Stimulated activated CD8-positive, alpha-beta memory T cell treated with anti-CD3 and anti-CD28 coated beads, Interleukin-7, amount 100 ng/mL, for 24 hours (primary cell): ENCODE measurements around the gene IPO13.
A peak's percentile ranks its signal among the peaks of the same experiment; 100 is the strongest.

Experiments used
- DNase-seq: peaks from one replicate; pipeline ENCODE4 v3.0.0-alpha.2; 2020; ENCODE audit warnings: low read depth

IPO13 gene

GRCh38 chr1:43973981-43974442, 27.3 kb downstream of the IPO13 start:
- no peak for DNase-seq

- DNase-seq: peak; percentile 95
Observed at GRCh38 chr1:43974443-43975248, 27.9 kb downstream of the IPO13 start, which contains the start of gene ATP6V0B. Gene ATP6V0B (plus strand): TSS chr1:43974960. CDS start chr1:43975041, 81 bp downstream.

DNA sequence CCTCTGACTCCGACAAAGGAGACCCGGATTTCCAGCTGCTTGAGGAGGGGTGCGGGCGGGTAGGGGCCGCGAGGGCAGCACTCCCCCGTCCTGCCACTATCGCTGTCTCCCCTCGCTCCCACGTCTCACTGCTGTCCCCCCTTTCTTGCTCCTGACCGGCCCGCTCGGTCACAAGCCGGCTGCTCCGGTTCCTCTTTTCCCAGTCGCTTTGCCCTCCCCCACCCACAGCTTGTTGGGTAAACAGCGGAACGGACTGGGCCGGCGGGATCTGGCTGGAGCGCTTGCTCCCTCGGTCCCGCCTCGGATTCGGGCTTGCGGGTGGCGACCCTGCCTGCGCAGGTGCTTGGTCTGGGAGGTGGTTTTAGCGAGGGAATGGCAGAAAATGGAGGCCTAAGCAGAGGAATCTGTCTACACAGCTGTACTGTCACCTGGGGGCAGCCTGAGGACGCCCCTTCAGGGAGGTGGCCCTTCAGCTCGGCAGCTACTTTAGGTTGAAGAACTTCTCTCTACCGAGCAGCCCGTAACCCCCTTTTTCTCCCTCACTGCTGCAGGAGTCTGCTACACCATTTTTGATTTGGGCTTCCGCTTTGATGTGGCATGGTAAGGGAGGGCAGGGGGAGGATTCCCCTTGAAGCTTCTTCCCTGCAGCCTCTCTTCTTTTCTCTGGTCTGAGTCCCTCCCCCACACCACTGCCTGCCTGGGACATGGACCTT, 28.7 kb downstream of the IPO13 start:
- no peak for DNase-seq

GRCh38 chr1:43976045-43976444, 29.3 kb downstream of the IPO13 start:
- no peak for DNase-seq

DNA sequence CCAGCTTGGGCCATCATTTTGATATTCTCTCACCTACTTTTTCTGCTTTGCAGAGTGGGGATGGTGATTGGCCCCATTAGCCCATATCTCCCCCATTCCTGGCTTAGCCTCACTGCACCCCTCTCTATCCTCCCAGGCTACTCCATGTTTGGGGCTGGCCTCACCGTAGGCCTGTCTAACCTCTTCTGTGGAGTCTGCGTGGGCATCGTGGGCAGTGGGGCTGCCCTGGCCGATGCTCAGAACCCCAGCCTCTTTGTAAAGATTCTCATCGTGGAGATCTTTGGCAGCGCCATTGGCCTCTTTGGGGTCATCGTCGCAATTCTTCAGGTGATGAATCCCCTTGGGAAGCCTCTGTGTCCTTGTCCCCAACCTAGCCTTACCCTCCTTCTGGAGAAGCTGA, 30.1 kb downstream of the IPO13 start:
- DNase-seq: no peak

- no peak for DNase-seq
Observed at GRCh38 chr1:43977376-43978263, 30.9 kb downstream of the IPO13 start.

GRCh38 chr1:43978264-43978550, 31.5 kb downstream of the IPO13 start:
- DNase-seq: no peak

DNA sequence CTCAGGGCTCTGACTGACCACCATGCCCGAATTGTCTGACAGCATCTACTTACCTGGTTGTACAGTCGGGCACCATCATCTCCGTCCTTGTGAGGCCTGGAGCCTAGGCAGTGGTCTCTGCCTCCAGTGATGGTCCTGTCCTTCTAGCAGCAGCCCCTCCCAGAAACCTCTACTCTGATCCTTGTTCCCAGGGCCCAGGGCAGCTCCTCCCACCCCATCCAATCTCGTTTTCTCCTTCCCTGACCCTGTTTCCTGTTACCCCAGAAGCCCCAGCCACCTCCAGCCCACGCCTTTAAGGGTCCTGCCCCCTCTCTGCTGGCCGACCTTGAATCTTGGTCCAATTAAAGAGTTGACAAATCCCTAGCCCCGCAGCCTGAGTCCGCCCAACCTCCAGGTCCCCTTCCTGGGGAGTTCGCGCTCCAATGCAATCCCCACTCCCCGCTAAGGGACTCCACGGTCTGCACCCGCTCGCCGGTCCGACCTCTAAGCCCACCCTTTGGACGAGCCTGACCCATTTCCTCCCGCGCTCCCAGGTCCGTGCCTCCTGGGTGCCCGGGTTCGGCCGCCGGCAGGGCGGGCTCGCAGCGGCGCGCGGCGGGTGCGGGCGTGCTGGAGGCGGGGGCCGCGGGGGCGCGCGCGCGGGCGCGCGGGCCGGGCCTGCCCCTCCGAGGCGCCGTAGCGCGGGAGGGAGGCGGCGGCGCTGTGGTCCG, 32.0 kb downstream of the IPO13 start, which contains the start of gene B4GALT2:
Gene B4GALT2 (plus strand): TSS at position 660 of the 710 bp plus-strand sequence. CDS start 1,951 bp downstream, outside the sequence.
- DNase-seq: no peak

DNA sequence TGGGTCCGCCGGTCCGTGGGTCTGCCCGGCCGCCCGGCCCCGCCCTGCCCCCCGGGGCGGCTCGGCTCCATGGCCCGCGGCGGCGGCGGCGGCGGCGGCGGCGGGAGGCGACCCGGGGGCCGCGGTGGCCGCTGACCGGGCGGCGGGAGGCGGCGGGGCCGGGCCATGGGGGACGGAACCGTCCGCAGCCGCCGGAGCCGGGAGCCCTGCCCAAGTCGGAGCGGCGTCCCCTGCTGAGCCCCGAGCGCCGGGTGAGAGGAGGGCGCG, 32.4 kb downstream of the IPO13 start:
- no peak for DNase-seq

- DNase-seq: no peak
Observed at GRCh38 chr1:43979528-43980254, 32.9 kb downstream of the IPO13 start.

DNA sequence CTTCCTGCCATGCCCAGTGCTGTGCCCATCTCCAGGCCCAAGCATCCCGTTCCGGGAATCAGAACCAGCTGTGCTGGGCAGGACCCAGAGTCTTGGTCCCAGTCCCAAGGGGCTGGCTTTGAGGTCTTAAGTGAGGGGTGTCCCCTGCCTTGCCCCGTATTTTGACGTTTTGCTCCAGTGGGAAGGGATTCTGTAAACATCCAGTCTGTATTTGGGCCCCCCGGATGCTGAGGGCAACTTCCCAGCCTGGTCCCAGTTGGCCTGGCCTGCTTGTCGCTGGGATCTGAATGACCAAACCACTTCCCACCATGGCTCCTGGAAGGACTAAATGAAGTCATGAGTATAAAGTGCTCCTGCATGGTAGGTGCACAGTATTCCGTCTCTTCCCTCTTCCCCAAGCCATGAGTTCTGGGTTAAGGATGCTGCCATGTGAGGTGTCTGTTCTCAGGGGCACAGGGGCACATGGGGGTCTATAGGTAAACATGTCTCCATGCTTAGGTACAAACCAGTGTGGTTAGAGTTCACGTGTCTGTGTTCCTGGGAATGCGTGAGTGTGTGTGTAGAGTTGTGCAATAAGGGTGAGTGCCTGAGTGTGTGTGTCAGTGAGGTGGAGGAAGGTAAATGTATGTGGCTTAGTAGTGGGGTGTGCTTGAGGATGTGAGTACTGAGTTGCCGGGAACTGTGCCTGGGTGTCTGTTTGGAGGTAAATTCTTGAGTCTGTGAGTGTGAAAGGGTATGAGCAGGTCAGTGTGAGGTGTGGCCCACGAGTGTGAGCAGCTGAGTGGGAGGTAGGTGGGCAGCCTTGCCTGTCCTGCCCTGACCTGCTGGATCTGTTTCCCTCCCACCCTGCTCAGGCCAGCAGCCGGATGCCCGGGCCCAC, 33.7 kb downstream of the IPO13 start:
- no peak for DNase-seq

- no peak for DNase-seq
Observed at GRCh38 chr1:43981135-43981491, 34.4 kb downstream of the IPO13 start.

- DNase-seq: no peak
Observed at GRCh38 chr1:43981636-43982035, 34.9 kb downstream of the IPO13 start.

DNA sequence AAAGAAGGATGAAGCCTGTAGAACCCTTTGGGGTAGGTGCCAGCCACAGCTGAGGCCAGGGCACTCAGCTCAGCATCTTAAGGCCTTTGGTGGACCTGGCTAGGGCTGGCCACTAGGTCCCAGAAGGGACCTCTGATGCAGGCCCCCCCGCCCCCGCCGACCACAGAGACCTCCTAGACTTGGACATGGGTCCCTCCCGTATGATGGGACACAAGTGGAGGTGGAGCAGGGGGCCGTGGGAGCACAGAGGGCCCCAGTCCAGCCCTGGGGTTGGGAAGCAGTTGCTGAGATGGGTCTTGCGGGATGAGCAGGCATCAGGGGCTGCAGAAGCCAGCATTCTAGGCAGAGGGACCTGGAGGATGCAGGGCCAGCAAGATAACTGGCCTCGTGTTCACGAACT, 35.5 kb downstream of the IPO13 start:
- DNase-seq: no peak

GRCh38 chr1:43982808-43983207, 36.1 kb downstream of the IPO13 start:
- DNase-seq: no peak

DNA sequence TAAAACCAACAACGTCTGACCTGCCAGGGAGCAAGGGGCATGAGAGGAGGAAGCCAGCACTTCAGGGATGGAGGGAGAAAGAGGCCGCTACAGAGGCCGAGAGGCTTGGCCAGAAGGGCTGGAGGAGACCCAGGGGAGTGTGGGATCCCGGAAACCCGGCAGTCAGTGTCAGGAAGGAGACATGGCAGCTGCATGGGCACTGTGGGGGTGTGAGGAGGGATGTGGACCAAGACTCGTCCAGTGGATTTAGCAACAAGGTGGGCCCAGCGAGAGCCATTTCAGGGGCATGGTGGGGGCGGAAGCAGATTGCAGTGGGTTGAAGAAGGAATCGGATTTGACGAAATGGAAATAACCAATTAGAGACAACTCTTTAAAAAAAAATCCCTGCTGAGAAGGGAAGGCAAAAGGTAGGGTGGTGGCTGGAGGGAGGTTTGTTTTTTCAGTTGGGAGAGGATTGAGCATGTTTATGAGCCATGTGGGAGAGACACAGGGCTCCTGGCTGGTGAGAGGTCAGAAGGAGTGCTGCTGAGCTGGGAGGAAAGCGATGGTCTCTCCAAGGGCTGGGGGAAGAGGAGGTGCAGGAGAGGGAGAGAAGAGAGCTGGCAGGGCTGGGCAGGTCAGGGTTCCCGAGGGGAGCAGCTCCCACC, 36.6 kb downstream of the IPO13 start:
- no peak for DNase-seq

DNA sequence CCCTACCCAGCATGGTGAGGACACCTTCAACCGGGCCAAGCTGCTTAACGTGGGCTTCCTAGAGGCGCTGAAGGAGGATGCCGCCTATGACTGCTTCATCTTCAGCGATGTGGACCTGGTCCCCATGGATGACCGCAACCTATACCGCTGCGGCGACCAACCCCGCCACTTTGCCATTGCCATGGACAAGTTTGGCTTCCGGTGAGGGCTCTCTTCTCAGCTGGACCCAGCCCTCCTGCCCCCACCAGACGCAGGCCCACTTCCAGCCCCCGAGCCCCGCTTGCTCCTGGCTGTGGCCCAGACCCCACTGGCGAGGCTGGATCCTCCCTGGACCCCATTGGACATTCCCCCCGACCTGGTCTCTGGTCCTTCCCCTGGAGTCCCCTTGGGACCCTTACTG, 38.1 kb downstream of the IPO13 start:
- DNase-seq: no peak

DNA sequence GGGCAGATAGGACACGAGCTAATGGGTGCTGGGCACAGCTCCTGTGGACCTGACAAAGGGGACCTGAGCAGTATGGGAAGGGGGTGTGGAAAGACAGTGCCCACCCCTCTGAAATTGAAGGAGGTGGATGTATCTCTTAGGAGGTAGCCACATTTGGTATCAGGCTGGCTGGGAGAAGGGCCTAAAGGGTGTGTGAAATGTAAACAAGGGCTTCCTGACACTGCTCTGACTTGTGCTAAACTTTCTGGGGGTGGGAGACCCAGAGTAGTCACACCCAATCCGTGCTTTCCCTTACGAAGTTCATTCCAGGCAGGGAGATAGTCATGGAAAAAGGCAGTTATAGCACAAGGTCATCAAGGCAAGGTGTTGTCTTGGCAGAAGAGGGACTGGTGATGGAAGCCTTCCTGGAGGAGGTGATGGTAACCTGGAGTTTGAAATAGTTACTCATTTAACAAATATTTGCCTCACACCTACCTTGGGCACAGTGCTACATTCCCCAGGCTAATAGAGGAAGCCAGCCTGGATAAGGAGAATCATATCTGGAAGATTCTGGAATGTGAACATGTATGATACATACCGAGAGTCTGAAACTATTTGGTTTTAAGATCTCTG, 39.3 kb downstream of the IPO13 start:
- no peak for DNase-seq

DNA sequence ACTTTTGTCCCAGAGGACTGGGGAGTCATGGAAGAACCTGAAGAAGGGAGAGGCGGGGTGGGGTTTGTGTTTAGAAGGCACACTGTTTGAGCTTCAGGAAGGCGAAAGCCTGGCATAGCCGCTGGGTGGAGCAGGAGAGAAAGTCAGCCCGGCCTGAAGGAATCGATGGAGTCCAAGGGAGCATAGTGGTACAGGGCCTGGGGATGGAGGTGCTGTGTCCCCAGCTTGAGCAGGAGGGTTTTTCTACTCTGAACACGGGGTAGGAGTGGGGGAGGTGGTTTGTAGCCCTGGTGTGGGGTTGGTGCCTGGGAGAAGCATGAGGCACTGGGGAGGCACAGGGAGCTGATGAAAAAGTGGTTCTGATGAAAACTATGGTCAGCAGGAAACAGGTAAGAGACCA, 40.0 kb downstream of the IPO13 start:
- no peak for DNase-seq
